ENCODE measurements around the gene CD99. TPM values are rescaled to one million over a fixed set of nuclear protein-coding genes. Genes with fewer than 3 reads are reported as not detected.

Gene CD99
- total RNA-seq, 1 experiment from 2014 or later, result 77.9 TPM

- Mint-ChIP-seq H3K4me1 (peaks cover 11% of the 10 kb centered on the region), H3K4me3 (no peak overlapping the region), H3K9me3 (peaks cover 6% of the 10 kb centered on the region), H3K27me3 (ENCODE audit: low read depth) (peaks cover 17% of the 10 kb centered on the region), H3K36me3 (no peaks in the 10 kb centered on the region), H3K27ac (no peak overlapping the region)
- TF ChIP-seq CTCF (IDR thresholded peaks at IDR 0.05), result no peak
- no peak for TF ChIP-seq EMX1 (CRISPR knock-in tag; IDR thresholded peaks at IDR 0.05)
- no peak for TF ChIP-seq E2F1 (CRISPR knock-in tag; IDR thresholded peaks at IDR 0.05)
- no peak for TF ChIP-seq NFE2L1 (CRISPR knock-in tag; IDR thresholded peaks at IDR 0.05)
- no peak for TF ChIP-seq JAZF1 (CRISPR knock-in tag; IDR thresholded peaks at IDR 0.05)
- TF ChIP-seq CBFB (CRISPR knock-in tag; IDR thresholded peaks at IDR 0.05; ENCODE audit: low read depth), result no peak
- TF ChIP-seq, protein P1, sequence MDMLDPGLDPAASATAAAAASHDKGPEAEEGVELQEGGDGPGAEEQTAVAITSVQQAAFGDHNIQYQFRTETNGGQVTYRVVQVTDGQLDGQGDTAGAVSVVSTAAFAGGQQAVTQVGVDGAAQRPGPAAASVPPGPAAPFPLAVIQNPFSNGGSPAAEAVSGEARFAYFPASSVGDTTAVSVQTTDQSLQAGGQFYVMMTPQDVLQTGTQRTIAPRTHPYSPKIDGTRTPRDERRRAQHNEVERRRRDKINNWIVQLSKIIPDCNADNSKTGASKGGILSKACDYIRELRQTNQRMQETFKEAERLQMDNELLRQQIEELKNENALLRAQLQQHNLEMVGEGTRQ (CRISPR knock-in tag; IDR thresholded peaks at IDR 0.05), result no peak
- ATAC-seq (no peak), DNase-seq (ENCODE audit: low spot score) (no peak)
- ChIA-PET POLR2A (no interaction called here), CTCF (no interaction called here)
These were observed 5.2 kb upstream of the CD99 start for GRCh38 chrX:2685886-2686285.

DNA sequence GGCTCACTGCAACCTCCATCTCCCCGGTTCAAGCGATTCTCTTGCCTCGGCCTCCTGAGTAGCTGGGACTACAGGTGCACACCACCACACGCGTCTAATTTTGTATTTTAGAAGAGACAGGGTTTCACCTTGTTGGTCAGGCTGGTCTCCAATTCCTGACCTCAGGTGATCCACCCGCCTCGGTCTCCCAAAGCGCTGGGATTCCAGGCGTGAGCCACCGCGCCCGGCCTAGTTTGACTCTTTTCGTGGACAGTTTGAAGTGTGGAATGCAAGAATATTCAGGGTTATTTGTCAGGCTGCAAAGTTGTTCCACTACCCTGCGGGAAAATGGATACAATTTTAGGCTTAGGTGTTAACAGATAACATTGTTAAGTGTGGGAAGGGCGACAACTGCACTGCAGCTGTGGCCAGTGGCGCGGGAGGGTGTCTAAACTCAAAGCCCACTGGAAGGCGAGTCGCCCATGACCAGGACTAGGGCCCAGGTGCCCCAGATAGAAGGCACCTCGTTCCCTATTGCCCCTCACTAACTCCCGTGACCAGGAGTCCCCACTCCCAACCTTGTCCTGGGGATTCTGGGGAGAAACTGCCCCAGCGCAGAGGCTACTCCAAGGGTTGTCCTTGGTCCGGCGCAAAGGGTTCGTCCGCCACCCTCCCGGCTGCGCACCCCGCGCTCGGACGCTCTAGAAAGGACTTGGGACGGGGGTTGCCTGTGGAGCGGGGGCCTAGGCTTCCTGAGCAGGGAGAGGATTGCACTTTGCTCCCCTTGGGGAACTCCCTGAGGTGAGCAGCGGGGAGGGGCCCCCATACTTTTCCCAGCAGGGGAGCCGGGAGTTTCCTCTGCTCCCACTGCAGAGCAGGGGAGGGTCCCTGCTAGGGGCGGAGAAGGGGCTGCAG lies 1.1 kb upstream of the CD99 start:
- no peaks in the 10 kb centered on the region for H3K9me3 Mint-ChIP-seq
- POLR2A ChIA-PET, result no interaction called here
- peak; percentile 30 for DNase-seq (ENCODE audit: low spot score)
- H3K4me3 Mint-ChIP-seq, result peak overlapping the region; percentile 81
- peak; percentile 21 for ATAC-seq
- CTCF ChIA-PET, result no interaction called here
- TF ChIP-seq ZNF423 (CRISPR knock-in tag; IDR thresholded peaks at IDR 0.05), result peak; percentile 16; the same call in 1 of the 2 replicates
- TF ChIP-seq, protein P2, sequence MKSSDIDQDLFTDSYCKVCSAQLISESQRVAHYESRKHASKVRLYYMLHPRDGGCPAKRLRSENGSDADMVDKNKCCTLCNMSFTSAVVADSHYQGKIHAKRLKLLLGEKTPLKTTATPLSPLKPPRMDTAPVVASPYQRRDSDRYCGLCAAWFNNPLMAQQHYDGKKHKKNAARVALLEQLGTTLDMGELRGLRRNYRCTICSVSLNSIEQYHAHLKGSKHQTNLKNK (CRISPR knock-in tag; IDR thresholded peaks at IDR 0.05), result no peak
- peaks cover 38% of the 10 kb centered on the region for H3K4me1 Mint-ChIP-seq
- H3K27me3 Mint-ChIP-seq (ENCODE audit: low read depth), result peaks cover 52% of the 10 kb centered on the region
- H3K36me3 Mint-ChIP-seq, result no peaks in the 10 kb centered on the region
- H3K27ac Mint-ChIP-seq, result no peak overlapping the region

DNA sequence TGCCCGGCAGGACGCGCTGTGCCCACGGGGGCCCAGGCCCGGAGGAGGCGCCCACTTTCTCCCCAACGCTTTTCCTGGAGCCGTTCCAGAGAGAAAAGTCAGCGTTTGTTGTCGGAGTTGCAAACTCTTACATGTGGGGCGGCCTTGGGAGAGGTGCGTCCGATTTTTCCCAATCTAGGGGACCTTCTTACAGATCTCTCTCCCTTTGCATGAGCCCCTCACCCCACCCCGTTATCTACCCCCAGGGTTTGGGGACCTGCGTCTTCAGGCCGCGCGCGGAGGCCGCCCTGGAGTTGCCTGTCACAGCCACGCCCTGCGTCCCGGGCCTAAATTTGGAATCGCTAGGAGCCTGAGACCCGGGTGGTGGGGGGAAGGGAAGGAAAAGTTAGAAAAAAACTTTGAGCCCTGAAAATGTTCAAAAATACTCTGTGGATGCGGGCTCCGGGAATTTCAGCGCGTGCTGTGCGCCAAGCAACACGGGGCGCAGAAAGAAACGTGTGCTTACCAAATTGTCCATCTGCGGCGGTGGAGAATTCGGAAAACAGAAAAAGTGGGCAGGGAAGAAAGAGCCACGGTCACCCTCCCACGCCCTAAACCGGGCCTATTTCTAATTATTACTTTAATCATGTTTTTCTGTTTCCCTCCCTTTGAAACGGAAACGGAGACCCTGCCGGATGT lies 587 bp downstream of the CD99 start:
- no peak for ATAC-seq
- peaks cover 55% of the 10 kb centered on the region for H3K27me3 Mint-ChIP-seq (ENCODE audit: low read depth)
- H3K9me3 Mint-ChIP-seq, result no peaks in the 10 kb centered on the region
- H3K4me3 Mint-ChIP-seq, result peak overlapping the region; percentile 80
- no peak for DNase-seq (ENCODE audit: low spot score)
- ChIA-PET POLR2A (no interaction called here), CTCF (no interaction called here)
- H3K36me3 Mint-ChIP-seq, result no peaks in the 10 kb centered on the region
- H3K27ac Mint-ChIP-seq, result no peak overlapping the region
- H3K4me1 Mint-ChIP-seq, result peaks cover 39% of the 10 kb centered on the region
- no peak for TF ChIP-seq ZNF396 (CRISPR knock-in tag; IDR thresholded peaks at IDR 0.05; ENCODE audit: borderline replicate concordance)
- TF ChIP-seq SMAD3 (CRISPR knock-in tag; IDR thresholded peaks at IDR 0.05; ENCODE audit: borderline replicate concordance), result no peak
- no peak for TF ChIP-seq ZNF281 (CRISPR knock-in tag; IDR thresholded peaks at IDR 0.05)
- TF ChIP-seq KAT7 (CRISPR knock-in tag; IDR thresholded peaks at IDR 0.05; ENCODE audit: borderline replicate concordance), result no peak
- TF ChIP-seq, protein P3, sequence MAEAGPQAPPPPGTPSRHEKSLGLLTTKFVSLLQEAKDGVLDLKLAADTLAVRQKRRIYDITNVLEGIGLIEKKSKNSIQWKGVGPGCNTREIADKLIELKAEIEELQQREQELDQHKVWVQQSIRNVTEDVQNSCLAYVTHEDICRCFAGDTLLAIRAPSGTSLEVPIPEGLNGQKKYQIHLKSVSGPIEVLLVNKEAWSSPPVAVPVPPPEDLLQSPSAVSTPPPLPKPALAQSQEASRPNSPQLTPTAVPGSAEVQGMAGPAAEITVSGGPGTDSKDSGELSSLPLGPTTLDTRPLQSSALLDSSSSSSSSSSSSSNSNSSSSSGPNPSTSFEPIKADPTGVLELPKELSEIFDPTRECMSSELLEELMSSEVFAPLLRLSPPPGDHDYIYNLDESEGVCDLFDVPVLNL (CRISPR knock-in tag; IDR thresholded peaks at IDR 0.05; ENCODE audit: borderline replicate concordance, low read depth), result no peak
- TF ChIP-seq NR1H2 (CRISPR knock-in tag; IDR thresholded peaks at IDR 0.05), result no peak
- TF ChIP-seq TCF7 (CRISPR knock-in tag; IDR thresholded peaks at IDR 0.05; ENCODE audit: low read depth), result no peak
- TF ChIP-seq ZNF317 (CRISPR knock-in tag; IDR thresholded peaks at IDR 0.05; ENCODE audit: borderline replicate concordance, low read depth), result no peak
- no peak for TF ChIP-seq MXD4 (CRISPR knock-in tag; IDR thresholded peaks at IDR 0.05; ENCODE audit: borderline replicate concordance)
- TF ChIP-seq, protein P4, sequence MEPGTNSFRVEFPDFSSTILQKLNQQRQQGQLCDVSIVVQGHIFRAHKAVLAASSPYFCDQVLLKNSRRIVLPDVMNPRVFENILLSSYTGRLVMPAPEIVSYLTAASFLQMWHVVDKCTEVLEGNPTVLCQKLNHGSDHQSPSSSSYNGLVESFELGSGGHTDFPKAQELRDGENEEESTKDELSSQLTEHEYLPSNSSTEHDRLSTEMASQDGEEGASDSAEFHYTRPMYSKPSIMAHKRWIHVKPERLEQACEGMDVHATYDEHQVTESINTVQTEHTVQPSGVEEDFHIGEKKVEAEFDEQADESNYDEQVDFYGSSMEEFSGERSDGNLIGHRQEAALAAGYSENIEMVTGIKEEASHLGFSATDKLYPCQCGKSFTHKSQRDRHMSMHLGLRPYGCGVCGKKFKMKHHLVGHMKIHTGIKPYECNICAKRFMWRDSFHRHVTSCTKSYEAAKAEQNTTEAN (CRISPR knock-in tag; IDR thresholded peaks at IDR 0.05), result no peak
- TF ChIP-seq RORB (CRISPR knock-in tag; IDR thresholded peaks at IDR 0.05), result no peak
- no peak for TF ChIP-seq SP1 (CRISPR knock-in tag; conservative IDR thresholded peaks at IDR 0.05)
- no peak for TF ChIP-seq CREM (CRISPR knock-in tag; IDR thresholded peaks at IDR 0.05)

Measured in WTC11 (cell line).